Uterus (tissue), 2 donors: ENCODE measurements around the gene OR9A2.

Experiments used
- CTCF ChIP-seq, 4 experiments: fragments of 200-600 bp in 2 of 4; fragments of 450-650 bp in 2 of 4; sonication (generic) in 2 of 4; IDR thresholded peaks; one replicate each; pipeline ENCODE4 v1.5.1; 2016 to 2019; ENCODE audit warnings: antibody characterized with exemption in 4 of 4, mild to moderate bottlenecking in 2 of 4, moderate library complexity in 1 of 4
- POLR2A ChIP-seq, 2 donors: fragments of 450-650 bp; IDR thresholded peaks; one replicate each; pipeline ENCODE4 v1.6.1; 2016; ENCODE audit warnings: antibody characterized with exemption in 2 of 2, mild to moderate bottlenecking in 1 of 2, moderate library complexity in 1 of 2

GRCh38 chr7:143003393-143004051 lies 23.4 kb downstream of the OR9A2 start:
- TF ChIP-seq CTCF (IDR thresholded peaks at IDR 0.05) (peak; percentile 41 to 52 (median 52)), POLR2A (IDR thresholded peaks at IDR 0.05) (no peak)
